HG03025 (cell line): Measurements from ENCODE around the gene BLACAT1.

Experiments
- ATAC-seq: cut with Tn5 transposase; IDR thresholded peaks from one replicate; pipeline ENCODE4 v1.9.1; 2021; ENCODE audit warnings: mild to moderate bottlenecking, moderate library complexity; ENCODE audit not compliant: unreplicated experiment, low FRiP score

The BLACAT1 gene

GRCh38 chr1:205455581-205456382 is at the start of gene BLACAT1:
Gene BLACAT1, minus strand, starts transcription at chr1:205456045.
- ATAC-seq: no peak

GRCh38 chr1:205505076-205505729 is 49.4 kb upstream of the BLACAT1 start:
- no peak for ATAC-seq

GRCh38 chr1:205504311-205505075 is 48.6 kb upstream of the BLACAT1 start, which contains the start of gene CDK18:
Gene CDK18, plus strand, starts transcription at chr1:205504669. Its CDS starts 18,499 bp downstream, at chr1:205523168.
- no peak for ATAC-seq

- no peak for ATAC-seq
Observed at GRCh38 chr1:205502992-205503391, 47.1 kb upstream of the BLACAT1 start.

GRCh38 chr1:205502111-205502810 is 46.4 kb upstream of the BLACAT1 start:
- no peak for ATAC-seq

GRCh38 chr1:205500240-205501233 is 44.7 kb upstream of the BLACAT1 start:
- no peak for ATAC-seq

GRCh38 chr1:205499789-205500188 is 43.9 kb upstream of the BLACAT1 start:
- no peak for ATAC-seq

- ATAC-seq: no peak
Observed at GRCh38 chr1:205497351-205497750, 41.5 kb upstream of the BLACAT1 start.

GRCh38 chr1:205496661-205497060 is 40.8 kb upstream of the BLACAT1 start:
- ATAC-seq: no peak

- ATAC-seq: no peak
Observed at GRCh38 chr1:205495237-205495823, 39.5 kb upstream of the BLACAT1 start.

GRCh38 chr1:205494115-205494514 is 38.3 kb upstream of the BLACAT1 start:
- no peak for ATAC-seq

- no peak for ATAC-seq
Observed at GRCh38 chr1:205493241-205494085, 37.6 kb upstream of the BLACAT1 start.

GRCh38 chr1:205492774-205493173 is 36.9 kb upstream of the BLACAT1 start:
- ATAC-seq: no peak

GRCh38 chr1:205492201-205492667 is 36.4 kb upstream of the BLACAT1 start:
- ATAC-seq: no peak

- no peak for ATAC-seq
Observed at GRCh38 chr1:205491794-205492193, 35.9 kb upstream of the BLACAT1 start.

- ATAC-seq: no peak
Observed at GRCh38 chr1:205488074-205488723, 32.4 kb upstream of the BLACAT1 start.

GRCh38 chr1:205486258-205486657 is 30.4 kb upstream of the BLACAT1 start:
- no peak for ATAC-seq
